Effector CD8-positive, alpha-beta T cell (primary cell): ENCODE data around the gene PHC2.

Experiments used
- DNase-seq: peaks from one replicate; lab custom pipeline; 2025; lab: John Stamatoyannopoulos, UW

PHC2 gene

DNA sequence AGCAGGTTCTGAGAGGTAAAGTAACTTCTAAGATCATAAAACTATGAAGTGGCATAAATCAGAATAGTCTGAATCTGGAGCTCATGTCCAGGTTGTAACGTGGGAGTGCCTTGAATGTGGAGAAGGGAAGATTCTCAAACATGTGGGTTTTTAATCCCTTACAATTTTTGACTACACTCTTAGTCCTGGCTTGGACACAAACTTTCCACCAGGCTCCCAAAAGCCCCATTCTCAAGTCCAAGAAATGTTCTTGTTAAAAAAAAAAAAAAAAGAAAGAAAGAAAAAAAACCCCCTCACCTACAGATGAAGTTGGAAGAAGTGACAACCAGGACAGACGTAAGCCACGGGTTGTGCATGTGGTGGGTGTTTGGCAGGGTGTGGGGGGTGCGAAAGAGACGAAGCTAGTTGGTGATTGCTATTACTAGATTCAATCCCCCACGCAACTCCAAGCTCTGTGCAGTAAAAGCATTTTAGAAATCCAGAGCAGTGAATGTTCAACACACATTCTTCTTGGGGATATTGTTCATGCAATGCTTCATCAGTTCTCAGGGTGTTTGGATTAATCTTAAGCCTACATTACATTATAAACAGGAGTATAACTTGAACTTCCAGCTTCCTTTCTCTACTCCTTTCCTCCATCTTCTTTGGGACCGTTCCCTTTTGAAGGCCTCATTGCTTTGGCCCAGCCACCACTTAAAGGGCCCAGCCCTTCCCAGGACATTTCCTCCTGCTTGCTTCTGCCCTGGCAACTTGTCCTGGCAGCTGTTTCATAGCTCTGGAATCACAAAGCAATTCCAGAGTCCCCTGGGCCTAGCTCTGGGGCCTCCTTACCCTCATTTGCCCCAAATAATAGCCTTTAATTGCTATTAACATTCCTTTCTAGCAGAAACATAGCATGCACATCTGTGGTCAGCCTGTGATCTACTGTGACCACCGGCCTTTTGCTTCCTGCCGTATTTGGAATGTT, 41.8 kb downstream of the PHC2 start:
- no peak for DNase-seq

DNA sequence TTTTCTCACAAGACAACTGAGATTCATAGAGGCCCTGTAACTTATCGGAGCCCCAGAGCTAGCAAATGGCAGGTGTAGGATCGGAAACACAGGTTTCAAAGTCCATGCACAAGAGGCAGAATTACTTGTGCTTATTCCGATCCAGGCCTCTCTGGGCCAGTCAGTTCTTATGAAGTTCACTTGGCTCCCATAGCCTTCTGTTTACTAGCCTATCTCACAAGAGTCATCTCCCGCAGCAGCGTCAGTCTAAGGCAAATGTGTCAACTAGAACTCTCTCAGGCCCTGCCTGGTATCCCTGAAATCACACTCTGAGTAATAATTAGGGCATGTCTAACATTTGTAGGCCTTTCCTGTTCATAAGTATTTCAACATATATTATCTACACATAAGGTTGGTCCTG, 43.3 kb downstream of the PHC2 start:
- no peak for DNase-seq

DNA sequence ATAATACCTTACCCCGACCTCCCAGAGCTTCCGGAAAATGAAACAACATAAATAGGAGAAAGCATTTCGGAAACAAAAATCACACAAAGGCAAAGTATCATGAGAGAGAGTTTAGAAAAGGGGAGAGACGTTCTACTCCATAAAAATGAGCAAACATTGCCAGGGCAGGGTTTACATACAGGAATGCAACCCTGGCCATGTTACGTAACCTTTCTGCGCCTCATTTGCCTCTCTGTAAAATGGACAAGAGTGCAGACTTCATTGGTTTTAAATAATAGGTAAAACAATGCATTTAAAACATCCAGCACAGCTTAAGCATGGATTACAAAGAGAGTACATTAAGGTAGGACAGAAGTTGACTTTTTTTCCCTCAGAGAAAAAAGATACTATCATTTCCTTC, 45.6 kb downstream of the PHC2 start:
- no peak for DNase-seq

DNA sequence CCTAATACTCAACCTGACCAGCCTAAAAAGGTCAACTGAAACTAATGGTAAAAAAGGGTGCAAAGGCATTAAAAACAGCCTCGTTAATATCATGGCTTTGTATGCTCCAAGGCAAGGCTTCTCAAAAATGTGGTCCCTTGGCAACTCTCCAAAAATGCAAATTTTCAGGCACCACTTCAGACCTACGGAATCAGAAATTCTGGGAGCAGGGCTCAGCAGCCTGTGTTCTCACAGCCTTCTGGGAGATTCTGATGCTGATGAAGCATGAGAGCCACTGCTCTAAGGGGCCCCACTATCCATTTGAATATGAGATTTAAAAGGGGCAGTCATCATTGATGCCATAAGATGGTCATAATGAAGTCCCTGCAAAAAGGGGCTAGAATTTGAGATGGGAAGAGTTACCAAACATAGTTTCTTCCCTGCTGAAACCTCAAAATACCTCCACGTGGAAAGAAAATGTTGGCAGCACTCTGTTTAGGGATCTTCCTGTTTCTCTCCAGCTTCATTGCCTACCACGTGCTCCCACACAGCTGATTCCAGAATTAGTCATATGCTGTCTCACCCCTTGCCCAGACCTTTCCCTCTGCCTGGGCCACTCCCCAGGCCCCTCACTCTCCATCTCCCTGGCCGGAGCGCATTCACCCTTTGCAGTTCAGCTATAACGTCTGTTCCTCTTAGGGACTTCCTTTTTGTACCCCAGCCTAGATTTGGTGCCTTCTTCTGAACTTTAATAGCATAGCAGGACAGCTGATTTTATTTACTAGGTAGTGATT, 46.7 kb downstream of the PHC2 start:
- no peak for DNase-seq

DNA sequence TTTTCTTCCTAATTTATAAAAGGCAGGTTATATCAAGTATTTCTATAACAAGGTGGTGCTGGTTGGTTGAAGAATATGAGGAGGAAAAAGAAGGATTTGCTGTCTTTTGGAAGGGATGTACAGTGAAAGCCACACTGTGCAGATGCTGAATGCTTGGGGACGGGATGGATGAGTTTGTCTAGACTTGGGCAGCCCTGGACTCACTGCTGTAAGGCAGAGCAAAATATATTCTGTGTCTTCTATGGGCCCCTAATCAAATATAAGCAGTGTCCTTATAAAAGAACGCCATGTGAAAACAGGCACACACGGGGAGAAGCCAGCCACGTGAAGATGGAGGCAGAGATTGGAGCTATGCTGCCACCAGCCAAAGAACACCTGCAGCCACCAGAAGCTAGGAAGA, 47.4 kb downstream of the PHC2 start:
- no peak for DNase-seq

DNA sequence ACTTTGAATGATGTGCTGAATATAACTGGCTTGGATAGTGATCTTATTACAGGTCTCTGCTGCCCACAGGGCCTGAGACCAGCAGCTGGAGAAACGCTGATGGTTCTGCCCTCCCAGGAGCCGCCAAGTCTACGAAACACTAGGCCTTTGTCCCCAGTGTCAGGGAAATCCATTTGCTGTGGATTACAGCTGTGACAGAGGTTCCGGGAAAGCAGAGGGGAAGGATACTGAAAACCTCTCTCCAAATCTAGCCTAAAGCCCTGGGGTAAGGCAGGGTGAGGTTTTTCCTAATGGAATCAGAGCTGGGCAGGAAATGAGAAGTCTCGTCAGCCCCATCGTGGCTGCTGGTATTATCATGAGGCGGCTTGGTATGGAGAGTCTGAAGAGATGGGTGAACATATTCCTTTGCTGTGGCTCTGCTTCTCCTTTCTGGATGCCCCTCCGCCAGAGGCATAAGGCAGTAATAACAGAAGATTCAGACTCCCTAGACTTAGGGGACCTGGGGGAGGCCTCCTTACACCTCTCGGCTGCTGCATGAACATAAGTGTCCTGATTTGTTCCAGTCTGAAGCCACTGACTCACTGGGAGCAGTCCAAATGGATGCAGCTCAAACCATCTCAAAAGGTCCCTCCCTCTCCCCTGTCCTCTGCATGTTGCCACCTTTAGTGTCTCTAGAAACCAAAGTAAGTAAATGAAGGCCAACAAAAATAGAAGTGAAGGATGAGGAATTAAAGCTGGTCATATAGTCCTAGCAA, 48.1 kb downstream of the PHC2 start:
- no peak for DNase-seq

DNA sequence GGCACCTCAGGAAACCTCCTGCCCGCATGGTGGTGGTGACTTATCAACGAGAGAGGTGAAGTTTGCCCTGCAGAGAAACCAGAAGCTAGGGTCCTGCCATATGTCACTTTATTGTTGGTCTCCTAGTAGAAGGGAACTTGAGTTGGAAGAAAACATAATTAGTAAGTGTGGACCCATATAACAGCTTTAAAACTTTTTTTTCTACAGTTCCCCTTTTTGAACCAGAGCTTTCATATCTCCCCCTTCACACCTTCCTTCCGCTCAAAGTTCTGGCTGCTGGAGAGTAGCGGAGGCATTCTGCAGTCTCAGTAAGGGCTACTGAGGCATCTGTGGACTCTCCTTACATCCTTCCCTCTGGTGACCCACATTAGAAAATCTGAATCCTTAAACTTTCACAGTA, 48.9 kb downstream of the PHC2 start:
- no peak for DNase-seq

DNA sequence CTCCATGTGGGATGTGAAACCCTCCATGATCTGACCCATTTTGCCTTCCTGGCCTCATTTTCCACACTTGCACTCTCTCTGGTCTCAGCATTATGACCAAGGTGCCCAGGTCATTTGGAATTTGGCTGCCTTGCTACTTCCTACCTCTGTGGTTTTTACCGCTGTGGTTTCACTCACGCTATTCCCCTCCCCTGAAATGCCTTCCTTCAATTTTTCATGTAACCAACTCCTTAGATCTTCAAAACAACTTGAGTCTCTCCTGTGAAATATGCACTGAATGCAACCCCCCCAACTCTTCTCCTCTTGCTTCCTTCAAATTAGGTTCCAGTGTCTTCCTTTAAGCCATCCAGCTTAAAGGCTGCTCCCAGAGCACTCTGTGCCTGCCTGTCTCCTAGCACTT, 50.1 kb downstream of the PHC2 start:
- DNase-seq = no peak

DNA sequence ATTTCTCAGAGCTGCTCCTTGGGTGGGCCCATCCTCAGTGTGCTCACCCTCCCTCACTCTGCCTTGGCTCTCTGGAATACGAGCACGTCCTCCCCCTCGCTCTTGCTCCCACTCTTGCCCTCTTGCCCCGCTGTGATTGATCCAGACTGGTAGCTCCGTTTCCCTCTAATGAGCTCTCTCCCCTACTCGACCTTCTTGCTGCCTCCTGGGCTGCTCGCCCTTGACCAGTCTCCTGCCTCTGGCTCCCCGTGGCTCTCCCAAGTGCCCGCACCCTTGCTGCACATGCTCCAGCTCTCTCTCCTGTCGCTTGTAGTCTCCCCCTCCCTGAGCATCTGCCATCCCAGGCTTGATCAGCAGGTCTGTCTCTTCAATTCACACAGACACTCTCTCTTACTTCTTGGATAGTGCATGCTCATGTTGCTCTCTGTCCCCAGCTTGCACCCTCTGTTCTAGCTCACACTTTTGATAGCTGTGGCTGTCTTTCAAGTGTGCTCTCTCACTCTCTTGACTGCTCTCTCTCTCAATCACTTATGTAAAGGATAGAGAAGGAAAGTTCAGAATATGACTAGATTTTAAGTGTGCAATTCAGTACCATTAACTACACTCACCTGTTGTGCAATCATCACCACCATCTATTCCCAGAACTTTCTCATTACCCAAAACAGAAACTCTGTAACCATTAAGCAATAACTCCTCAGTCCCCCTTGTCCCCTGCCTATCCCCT, 51.1 kb downstream of the PHC2 start:
- DNase-seq = no peak

DNA sequence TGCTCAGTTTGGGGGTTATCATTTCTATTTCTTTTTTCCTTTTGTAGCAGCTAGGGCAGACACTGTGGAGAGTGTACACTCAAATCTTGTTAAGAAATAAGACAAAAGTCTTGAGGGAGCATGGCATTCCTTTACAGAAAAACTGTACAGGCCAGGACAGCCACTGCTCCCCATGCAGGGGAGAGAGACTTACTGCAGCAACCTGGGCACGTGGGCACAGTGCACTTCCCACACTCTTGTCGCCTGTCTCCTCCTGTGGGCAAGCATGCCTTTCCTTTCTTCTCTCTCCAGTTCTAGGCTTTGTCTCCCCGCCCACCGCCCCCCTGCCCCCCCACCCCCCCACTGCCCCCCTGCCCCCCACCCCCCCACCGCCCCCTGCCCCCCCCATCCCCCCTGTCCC, 51.9 kb downstream of the PHC2 start:
- no peak for DNase-seq

DNA sequence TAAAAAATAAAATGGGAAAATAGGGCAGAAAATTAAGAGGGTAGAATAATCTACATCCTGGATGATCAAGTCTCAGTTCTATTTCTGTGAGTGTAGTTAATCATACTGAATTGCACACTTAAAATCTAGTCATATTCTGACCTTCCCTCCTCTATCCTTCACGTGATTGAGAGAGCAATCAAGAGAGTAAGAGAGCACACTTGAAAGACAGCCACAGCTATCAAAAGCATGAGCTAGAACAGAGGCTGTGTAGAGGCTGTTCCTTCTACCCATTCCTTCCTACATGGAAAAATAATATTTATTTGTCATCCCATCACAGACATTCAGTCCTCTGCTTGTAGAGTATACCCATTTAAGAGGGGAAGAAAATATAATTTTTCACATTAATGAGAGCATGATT, 52.4 kb downstream of the PHC2 start:
- no peak for DNase-seq

DNA sequence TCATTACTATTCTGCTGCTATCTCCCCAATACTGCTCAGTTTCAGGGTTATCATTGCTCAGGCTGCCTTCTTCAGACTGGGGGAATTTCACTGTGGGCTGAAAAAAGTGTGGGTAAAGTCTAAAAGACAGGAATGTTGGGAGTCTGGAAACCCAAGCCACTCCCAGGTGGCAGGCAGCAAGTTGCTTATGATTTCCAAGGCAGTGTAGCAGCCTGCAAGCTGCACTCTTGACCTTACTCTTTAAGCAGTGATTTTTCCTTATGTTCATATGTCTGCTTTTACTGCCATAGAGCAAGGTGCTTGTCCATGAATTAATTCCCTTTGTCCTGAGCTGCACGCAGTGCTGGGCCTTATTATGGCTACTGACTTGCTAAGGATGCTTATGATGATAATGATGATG, 53.1 kb downstream of the PHC2 start:
- DNase-seq = no peak

DNA sequence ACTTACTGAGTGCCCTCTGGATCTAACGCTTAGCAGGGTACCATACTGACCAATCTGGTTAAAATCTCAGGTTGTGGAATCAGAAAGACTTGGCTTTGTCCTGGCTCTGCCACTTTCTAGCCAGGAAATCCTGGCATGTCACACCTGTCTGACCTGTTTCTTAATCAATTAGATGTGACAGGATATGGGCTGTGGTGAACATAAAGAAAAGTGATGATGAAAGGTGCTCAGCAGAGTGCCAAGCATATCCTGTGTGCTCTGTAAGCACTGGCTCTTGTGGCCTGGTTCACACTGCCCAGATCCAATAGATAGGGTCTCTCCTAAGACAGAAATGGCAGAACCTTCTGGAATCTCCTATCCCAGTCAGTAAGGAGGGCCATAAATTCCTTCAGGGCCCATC, 53.9 kb downstream of the PHC2 start:
- no peak for DNase-seq

DNA sequence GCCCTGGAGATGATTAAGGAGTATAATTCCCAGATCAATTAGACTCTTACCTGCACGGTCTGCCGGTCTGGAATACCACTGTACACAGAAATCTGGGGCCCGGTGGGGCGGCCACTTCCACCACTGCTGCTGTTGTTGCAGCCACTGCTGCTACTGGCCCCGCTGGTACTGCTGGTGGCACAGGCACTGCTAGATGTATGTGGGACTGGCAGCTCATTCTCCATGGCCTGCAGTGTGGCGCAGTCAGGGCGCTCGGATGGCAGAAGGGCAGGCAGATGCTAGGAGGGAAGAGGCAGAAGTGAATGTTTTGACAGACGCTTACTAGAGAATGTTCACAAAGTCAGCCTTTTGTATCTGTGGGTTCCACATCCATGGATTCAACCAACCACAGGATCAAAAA, 55.6 kb downstream of the PHC2 start:
- no peak for DNase-seq

DNA sequence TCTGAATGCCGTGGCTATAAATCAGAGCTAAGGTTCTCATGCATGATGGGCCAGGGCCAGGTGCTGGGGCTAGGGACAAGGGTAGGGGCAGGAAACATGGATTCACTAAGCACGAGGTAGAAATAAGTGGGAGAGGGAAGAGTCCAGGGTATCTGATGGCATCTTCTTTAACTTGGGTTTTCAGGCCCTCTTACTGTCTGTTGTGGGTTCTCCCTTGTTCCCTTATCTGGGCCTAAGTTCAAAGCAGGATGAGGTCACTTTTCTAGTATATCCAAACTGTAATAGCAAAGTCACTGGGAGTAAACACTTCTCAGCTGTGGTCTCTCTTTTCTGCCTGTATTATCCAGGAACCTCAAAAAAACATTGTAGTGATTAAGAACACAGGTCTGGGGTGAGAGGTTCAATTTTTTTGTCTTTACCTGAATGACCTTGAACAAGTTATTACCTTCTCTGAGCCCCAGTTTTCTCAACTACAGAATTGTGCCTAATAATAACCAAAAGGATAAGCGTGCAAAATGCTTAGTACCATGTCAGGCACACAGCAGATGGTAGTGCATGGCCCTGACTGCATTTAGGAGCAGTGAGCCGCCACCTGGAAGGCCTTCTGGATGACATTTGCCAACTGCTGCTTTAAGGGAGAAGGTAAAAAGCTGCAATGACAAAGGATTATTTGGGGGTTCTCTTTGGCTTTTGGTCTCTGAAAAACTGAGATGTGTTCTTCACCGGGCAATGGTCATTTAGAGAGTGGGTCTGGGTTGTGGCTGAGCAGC, 56.4 kb downstream of the PHC2 start:
- DNase-seq = no peak

DNA sequence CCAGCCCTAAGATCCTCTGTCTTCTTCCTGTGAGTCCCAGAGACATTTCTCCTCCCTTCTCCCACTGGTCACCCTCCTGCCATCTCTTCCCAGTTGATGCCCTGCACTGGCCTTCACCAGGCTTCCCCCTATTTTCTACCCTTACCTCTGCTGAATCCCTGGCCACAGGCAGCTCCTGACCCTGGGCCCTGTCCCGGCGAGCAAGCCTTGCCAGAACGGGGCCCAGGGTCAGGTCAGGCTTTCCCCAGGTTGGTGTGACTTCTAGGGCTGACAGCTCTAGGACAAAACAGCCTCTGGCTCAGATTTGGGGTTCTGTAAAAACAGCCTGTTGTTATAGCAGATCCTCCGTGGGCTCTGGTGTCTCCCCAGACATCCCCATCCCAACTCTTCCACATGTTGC, 57.3 kb downstream of the PHC2 start:
- no peak for DNase-seq

DNA sequence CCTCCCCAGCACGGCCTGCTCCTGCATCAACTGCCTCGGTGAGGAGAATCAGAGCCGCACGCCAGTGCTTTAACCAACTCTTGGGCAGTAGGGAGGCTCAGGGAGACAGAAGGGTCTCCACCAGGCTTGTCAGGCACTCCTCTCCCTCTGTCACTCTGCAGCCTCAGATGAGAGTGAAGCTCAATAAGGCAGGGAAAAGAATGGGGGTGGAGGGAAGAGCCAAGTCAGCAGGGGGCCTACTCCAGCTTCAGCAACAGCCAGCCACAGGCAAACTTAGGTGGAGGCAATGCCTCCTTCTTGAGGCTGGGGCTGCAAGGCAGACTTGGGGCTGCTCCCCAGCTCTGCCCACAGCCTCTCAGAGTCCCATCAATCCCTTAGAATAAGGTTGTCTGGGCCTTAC, 58.2 kb downstream of the PHC2 start:
- DNase-seq = no peak

DNA sequence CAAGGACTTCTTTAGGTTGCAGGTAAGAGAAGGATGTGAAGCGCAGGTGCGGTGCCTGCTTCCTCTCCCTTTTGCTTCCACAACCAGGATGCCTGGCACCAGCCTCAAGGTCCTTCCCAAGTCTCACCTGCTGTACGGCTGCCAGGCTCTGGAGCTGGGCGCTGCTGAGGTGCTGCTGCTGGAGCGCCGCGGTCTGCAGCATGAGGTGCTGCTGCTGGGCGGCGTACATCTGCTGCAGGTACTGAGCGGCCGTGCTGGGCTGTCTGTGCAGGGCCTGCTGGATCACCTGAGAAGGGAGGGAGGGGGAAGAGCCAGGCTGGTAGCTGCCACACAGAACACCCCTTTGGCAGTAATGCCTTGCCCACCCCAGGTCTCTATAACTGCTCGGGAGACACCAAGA, 58.7 kb downstream of the PHC2 start:
- DNase-seq = no peak

DNA sequence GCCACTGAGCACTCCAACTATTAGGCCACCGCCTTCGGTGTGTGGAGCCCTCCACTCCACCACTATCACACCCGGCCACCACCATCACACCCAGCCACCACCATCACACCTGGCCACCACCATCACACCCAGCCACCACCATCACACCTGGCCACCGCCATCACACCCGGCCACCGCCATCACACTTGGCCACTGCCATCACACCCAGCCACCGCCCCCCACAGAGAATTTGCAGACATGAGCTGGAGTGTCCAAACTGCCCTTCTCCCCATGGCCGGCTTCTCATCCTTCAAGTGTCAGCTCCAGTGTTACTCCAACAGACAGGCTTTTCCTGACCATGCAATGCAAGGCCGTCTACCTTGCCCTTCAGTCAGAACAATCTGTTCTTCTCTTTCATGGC, 59.6 kb downstream of the PHC2 start:
- DNase-seq = no peak

DNA sequence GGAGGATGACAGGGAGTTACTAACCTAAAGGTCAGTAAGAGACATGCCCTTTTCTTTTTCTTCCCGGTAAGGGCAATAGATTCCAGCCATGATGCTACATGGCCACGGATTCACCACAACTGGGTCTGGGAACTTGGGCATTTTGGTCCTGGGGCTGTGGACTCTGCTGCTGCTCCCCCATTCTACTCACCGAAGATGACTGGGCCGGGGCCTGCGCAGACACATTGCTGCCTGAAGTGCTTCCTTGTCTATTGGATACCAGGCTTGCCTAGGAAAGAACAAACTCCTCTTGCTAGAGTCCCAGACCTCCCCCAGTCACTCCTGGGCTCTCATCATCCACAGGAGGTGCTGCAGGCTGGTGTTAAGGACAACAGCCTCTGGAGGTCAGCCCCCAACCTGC, 60.1 kb downstream of the PHC2 start:
- DNase-seq = no peak

DNA sequence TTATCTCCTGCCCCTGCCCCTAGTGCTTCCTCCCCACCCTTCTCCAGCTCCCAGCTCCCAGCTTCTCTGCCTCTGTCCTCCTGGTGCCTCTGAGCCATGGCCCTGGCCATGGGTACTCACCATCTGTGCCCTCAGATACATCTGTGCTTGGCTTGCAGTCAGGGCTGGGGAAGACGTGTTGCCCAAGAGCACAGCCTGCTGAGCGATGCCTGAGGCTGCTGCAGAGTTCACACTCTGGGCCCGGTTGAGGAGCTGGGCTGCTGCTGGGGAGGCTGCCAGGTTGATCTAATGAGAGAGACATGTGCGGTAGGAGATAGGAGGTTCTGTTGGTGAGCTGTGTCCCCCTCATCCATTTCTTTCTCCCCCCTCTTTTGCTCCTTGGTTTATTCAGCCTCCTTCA, 60.6 kb downstream of the PHC2 start:
- no peak for DNase-seq
